Measurements from ENCODE around the gene ARPP19. TPM values are rescaled to one million over a fixed set of nuclear protein-coding genes. Genes with fewer than 3 reads are reported as not detected.

Gene ARPP19
- total RNA-seq, 1 experiment from 2014 or later = 184 TPM

- ChIA-PET CTCF (no interaction called here), POLR2A (no interaction called here)
- no TSS peak for BruUV-seq (replicated peaks)
- Histone ChIP-seq H3K4me1 (peaks cover 4% of the 10 kb centered on the region; the same call in 1 of the 2 replicates), H3K9me3 (no peaks in the 10 kb centered on the region), H3K4me3 (ENCODE audit: low read depth, low read length) (no peak overlapping the region), H3K27me3 (replicated peaks; ENCODE audit: control insufficient read depth, insufficient read depth, low read length) (no peaks in the 10 kb centered on the region), H3K36me3 (ENCODE audit: control insufficient read depth, insufficient read depth, low read length) (no peaks in the 10 kb centered on the region)
- H3K27ac Mint-ChIP-seq (ENCODE audit: unreplicated experiment) = no peak overlapping the region
- DNase-seq = no peak
- H3K4me1 Mint-ChIP-seq (ENCODE audit: low read depth, unreplicated experiment) = no peaks in the 10 kb centered on the region
- intact Hi-C loops (cut with micrococcal nuclease; ENCODE audit: unreplicated experiment) = loop anchor here (5.0 to 10.0 kb wide), 2 partner anchors 93 to 270 kb away; no protein-coding TSS in a partner anchor
- peaks cover 11% of the 10 kb centered on the region for H3K27me3 Mint-ChIP-seq (ENCODE audit: insufficient read depth, unreplicated experiment)
- H3K4me3 Mint-ChIP-seq (ENCODE audit: unreplicated experiment) = no peak overlapping the region
- no peak for TF ChIP-seq CTCF (IDR thresholded peaks at IDR 0.05; ENCODE audit: insufficient read depth in 1 of 2, low read depth in 1 of 2, low read length in 1 of 2, severe bottlenecking in 1 of 2, unreplicated experiment in 1 of 2)
- H3K36me3 Mint-ChIP-seq (ENCODE audit: insufficient read depth, unreplicated experiment) = no peaks in the 10 kb centered on the region
- H3K9me3 Mint-ChIP-seq (ENCODE audit: unreplicated experiment) = no peaks in the 10 kb centered on the region
These were observed 44.4 kb downstream of the ARPP19 start for GRCh38 chr15:52524223-52525136.

- Mint-ChIP-seq H3K9me3 (ENCODE audit: unreplicated experiment) (no peaks in the 10 kb centered on the region), H3K4me3 (ENCODE audit: unreplicated experiment) (no peak overlapping the region), H3K27ac (ENCODE audit: unreplicated experiment) (no peak overlapping the region), H3K27me3 (ENCODE audit: insufficient read depth, unreplicated experiment) (peaks cover 11% of the 10 kb centered on the region), H3K36me3 (ENCODE audit: insufficient read depth, unreplicated experiment) (no peaks in the 10 kb centered on the region), H3K4me1 (ENCODE audit: low read depth, unreplicated experiment) (no peaks in the 10 kb centered on the region)
- H3K4me1 ChIP-seq = no peaks in the 10 kb centered on the region
- POLR2A ChIA-PET = no interaction called here
- no peak for DNase-seq
- H3K36me3 ChIP-seq (ENCODE audit: control insufficient read depth, insufficient read depth, low read length) = no peaks in the 10 kb centered on the region
- no peaks in the 10 kb centered on the region for H3K27me3 ChIP-seq (replicated peaks; ENCODE audit: control insufficient read depth, insufficient read depth, low read length)
- intact Hi-C loops (cut with micrococcal nuclease; ENCODE audit: unreplicated experiment) = loop anchor here (10.0 kb wide), 1 partner anchor 269 kb away; no protein-coding TSS in a partner anchor
- H3K4me3 ChIP-seq (ENCODE audit: low read depth, low read length) = no peak overlapping the region
- no peak for TF ChIP-seq CTCF (IDR thresholded peaks at IDR 0.05; ENCODE audit: insufficient read depth in 1 of 2, low read depth in 1 of 2, low read length in 1 of 2, severe bottlenecking in 1 of 2, unreplicated experiment in 1 of 2)
- CTCF ChIA-PET = no interaction called here
- no TSS peak for BruUV-seq (replicated peaks)
- H3K9me3 ChIP-seq = no peaks in the 10 kb centered on the region
These were observed 45.2 kb downstream of the ARPP19 start for GRCh38 chr15:52523647-52524046.

GRCh38 chr15:52523192-52523591 lies 45.6 kb downstream of the ARPP19 start:
- ChIA-PET CTCF (no interaction called here), POLR2A (no interaction called here)
- Histone ChIP-seq H3K36me3 (ENCODE audit: control insufficient read depth, insufficient read depth, low read length) (no peaks in the 10 kb centered on the region), H3K27me3 (replicated peaks; ENCODE audit: control insufficient read depth, insufficient read depth, low read length) (no peaks in the 10 kb centered on the region), H3K4me1 (no peaks in the 10 kb centered on the region), H3K4me3 (ENCODE audit: low read depth, low read length) (no peak overlapping the region), H3K9me3 (no peaks in the 10 kb centered on the region)
- no peaks in the 10 kb centered on the region for H3K9me3 Mint-ChIP-seq (ENCODE audit: unreplicated experiment)
- no peaks in the 10 kb centered on the region for H3K4me1 Mint-ChIP-seq (ENCODE audit: low read depth, unreplicated experiment)
- H3K27me3 Mint-ChIP-seq (ENCODE audit: insufficient read depth, unreplicated experiment) = peaks cover 11% of the 10 kb centered on the region
- H3K27ac Mint-ChIP-seq (ENCODE audit: unreplicated experiment) = no peak overlapping the region
- H3K4me3 Mint-ChIP-seq (ENCODE audit: unreplicated experiment) = no peak overlapping the region
- no peak for DNase-seq
- no peaks in the 10 kb centered on the region for H3K36me3 Mint-ChIP-seq (ENCODE audit: insufficient read depth, unreplicated experiment)
- TF ChIP-seq CTCF (IDR thresholded peaks at IDR 0.05; ENCODE audit: insufficient read depth in 1 of 2, low read depth in 1 of 2, low read length in 1 of 2, severe bottlenecking in 1 of 2, unreplicated experiment in 1 of 2) = no peak
- intact Hi-C loops (cut with micrococcal nuclease; ENCODE audit: unreplicated experiment) = loop anchor here (10.0 kb wide), 1 partner anchor 268 kb away; no protein-coding TSS in a partner anchor
- no TSS peak for BruUV-seq (replicated peaks)

Data from Caco-2 (cell line).